ENCODE data around the gene PTPN6. TPM values are rescaled to one million over a fixed set of nuclear protein-coding genes. Genes with fewer than 3 reads are reported as not detected.

The PTPN6 gene
- total and polyA plus RNA-seq, 2 of the 4 experiments (the other 2 are of a cell fraction), result under 0.01 to 0.14 TPM

- 0 out of 2 replicates have a peak, but pooled peaks cover 4% of the 10 kb centered on the region for H3K4me1 ChIP-seq (ENCODE audit: control insufficient read depth, insufficient read depth, low read length)
- H3K4ac ChIP-seq (ENCODE audit: low read depth, low read length), result no peak overlapping the region
- no peak overlapping the region for H3K4me2 ChIP-seq (ENCODE audit: low read depth, low read length)
- H3K79me1 ChIP-seq (ENCODE audit: low read depth in 1 of 2, low read length in 2 of 2), result peaks cover 3 to 11% of the 10 kb centered on the region in 2 experiments
- H4K5ac ChIP-seq (ENCODE audit: low read depth, low read length), result no peak overlapping the region
- no peak overlapping the region for H3K56ac ChIP-seq (ENCODE audit: extremely low read depth, insufficient read depth, low read length)
- H3K14ac ChIP-seq (replicated peaks; ENCODE audit: low read depth, low read length), result no peak overlapping the region
- dilution Hi-C loops (cut with HindIII; ENCODE audit: low sequenced_read_pairs, unreplicated experiment) (no loop called here), in situ Hi-C loops (cut with MboI; ENCODE audit: low sequenced_read_pairs) (no loop called here), intact Hi-C loops (cut with micrococcal nuclease) (no loop called here)
- H2BK120ac ChIP-seq (ENCODE audit: low read depth, low read length), result no peak overlapping the region
- DNase-seq, result peak; percentile 69
- H4K20me1 ChIP-seq (ENCODE audit: insufficient read depth, low read length), result no peaks in the 10 kb centered on the region
- no peak overlapping the region for H2AK5ac ChIP-seq (ENCODE audit: low read depth, low read length)
- H3K36me3 ChIP-seq (ENCODE audit: control insufficient read depth, insufficient read depth, low read length), result peaks cover 6% of the 10 kb centered on the region
- H4K91ac ChIP-seq (ENCODE audit: insufficient read depth, low read depth, low read length), result no peak overlapping the region; the same call in 1 of the 2 replicates
- H3K18ac ChIP-seq (ENCODE audit: low read depth, low read length), result no peak overlapping the region
- ATAC-seq (ENCODE audit: low read depth), result peak; percentile 96
- no peak overlapping the region for H3K23ac ChIP-seq (ENCODE audit: low read depth, low read length)
- TF ChIP-seq FOS (IDR thresholded peaks at IDR 0.05; ENCODE audit: low read depth, low read length) (peak; percentile 37; the same call in 1 of the 2 replicates), MAZ (IDR thresholded peaks at IDR 0.05; ENCODE audit: borderline replicate concordance, low read depth, low read length) (no peak)
- no peak overlapping the region for H3K27ac ChIP-seq (ENCODE audit: insufficient read depth, low read length)
- H2BK20ac ChIP-seq (ENCODE audit: low read depth, low read length), result no peak overlapping the region
- H3K27me3 ChIP-seq (ENCODE audit: control insufficient read depth, insufficient read depth, low read length), result no peaks in the 10 kb centered on the region
- no peak overlapping the region for H3K4me3 ChIP-seq (ENCODE audit: insufficient read depth, low read depth, low read length)
- H2BK5ac ChIP-seq (ENCODE audit: low read depth, low read length, poor library complexity, severe bottlenecking), result no peak overlapping the region
- POLR2A ChIA-PET (ENCODE audit: unreplicated experiment), result interaction anchor here (0.6 kb wide), 1 partner anchor 187 kb away, joined by 7 read pairs; no protein-coding TSS in a partner anchor
- WGBS, 2 experiments (ENCODE audit: extremely low coverage in 2 of 2, insufficient read length in 1 of 2), result 33% methylated on average over 1 of the region's 2 CpGs; no CpG with 5 or more reads in 1 of the 2 experiments
- no peak overlapping the region for H2AFZ ChIP-seq (replicated peaks; ENCODE audit: low read length, poor library complexity)
- CTCF ChIA-PET, result interaction anchor here (1.1 kb wide), 1 partner anchor 71 kb away, joined by 3 read pairs; no protein-coding TSS in a partner anchor
- no peak overlapping the region for H4K8ac ChIP-seq (ENCODE audit: low read depth in 2 of 2, low read length in 2 of 2)
- no peaks in the 10 kb centered on the region for H3K9me3 ChIP-seq (ENCODE audit: control insufficient read depth, insufficient read depth, low read length)
- BruUV-seq (replicated peaks), result no TSS peak
- no peak overlapping the region for H2AK9ac ChIP-seq (replicated peaks; ENCODE audit: low read depth, low read length, poor library complexity)
- no peak overlapping the region for H3K9ac ChIP-seq (ENCODE audit: low read depth, low read length)
- no peak overlapping the region for H2BK15ac ChIP-seq (ENCODE audit: low read depth, low read length)
- peaks cover 3% of the 10 kb centered on the region; the same call in 1 of the 2 replicates for H3K9me1 ChIP-seq (ENCODE audit: insufficient read depth, low read length)
Observed at GRCh38 chr12:6996040-6996441, 44.9 kb downstream of the PTPN6 start.
